Measurements from ENCODE around the gene TIMM22.

Gene TIMM22

DNA sequence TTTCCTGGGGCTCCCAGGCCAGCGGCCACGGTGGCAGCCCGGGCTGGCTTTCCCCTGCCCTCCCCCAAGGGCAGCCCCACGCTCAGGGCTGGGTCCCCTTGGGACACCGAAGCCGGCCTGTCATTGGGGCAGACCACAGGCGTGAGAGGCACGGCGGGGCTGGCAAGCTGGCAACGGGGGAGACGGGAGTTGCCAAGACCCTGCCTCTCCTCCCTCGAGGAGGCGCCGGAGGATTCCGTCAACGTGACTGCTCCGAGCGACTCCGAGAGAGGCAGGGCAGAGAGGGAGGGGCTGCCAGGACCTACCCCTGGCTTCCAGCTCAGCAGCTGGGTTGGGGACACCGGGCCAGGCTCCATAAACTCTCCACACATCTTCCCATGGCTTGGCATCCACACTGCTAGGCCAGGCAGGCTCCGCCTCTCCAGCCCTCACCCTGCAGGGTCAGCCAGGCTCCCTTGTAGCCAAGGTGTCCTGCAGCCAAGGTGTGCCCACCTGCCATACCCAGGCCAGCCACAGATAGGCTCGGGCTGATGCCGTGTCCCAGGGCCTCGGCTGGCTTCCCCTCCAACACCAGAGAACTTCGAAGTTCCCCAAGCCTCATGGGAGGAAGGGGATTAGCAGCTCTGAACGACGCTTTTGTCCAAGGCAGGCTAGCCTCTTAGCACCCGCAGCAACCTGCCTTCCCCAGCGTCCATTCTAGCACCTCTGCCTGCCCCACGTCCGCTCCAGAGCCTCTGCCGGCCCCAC, 25.5 kb downstream of the TIMM22 start:
- DNase-seq (ENCODE audit: low spot score), result no peak

DNA sequence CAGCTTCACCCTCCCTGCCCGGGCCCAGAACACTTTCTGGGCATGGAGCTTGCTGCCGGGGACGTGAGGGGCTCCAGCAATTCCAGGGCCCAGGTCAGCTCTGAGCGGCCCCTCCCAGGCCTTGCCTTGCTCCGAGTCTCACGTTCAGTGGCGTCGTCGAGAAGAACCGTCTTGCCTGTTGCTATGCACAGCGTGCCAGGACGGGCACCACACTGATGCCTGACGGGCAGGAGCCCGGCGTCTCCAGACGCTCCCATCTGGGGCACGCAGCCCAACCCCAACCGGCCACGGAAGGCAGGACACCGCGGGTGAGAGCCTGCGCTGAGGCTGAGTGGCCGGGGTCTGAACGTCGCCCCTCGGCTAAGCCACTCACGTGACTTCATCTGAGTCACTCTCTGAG, 27.1 kb downstream of the TIMM22 start:
- DNase-seq (ENCODE audit: low spot score), result no peak

DNA sequence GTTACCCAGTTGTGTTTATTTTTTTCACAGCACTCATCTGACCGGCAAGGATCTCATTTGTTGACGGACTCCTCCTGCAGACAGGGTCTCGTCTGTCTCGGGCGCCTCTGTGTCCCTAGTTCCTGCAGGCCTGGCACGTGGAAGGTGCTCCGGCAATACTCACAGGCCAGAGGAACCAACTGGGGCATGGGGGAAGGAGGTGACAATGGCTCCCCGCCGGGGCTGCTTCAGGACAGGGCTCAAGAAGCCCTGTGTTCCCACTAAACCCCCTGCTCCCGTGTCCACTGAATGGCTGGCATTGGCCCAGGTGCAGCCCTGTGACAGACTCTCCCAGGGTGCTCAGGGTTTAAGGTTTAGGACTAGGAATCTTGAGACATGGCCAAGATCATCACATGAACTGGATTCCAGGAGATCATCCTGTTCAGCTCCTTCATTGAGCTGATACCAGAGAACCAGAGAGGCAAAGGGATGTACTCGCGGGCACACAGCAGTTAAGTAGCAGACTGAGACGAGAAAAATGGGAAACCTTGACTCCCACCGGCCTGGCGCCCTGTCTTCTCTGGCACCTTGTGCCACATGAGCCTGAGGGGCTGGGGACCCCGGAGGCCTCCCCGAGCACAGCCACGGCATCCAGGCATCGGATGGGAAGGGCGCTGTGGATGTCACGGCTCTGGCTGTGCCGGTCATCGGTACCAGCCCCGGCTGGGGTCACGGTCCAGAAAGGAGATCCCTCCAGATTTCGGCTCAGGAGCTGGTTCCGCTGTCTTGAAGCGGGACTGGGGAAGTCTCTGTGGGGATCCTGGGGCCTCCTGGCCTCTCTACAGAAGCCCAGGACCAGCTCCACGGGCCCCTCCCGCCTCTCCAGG, 29.0 kb downstream of the TIMM22 start:
- no peak for DNase-seq (ENCODE audit: low spot score)

DNA sequence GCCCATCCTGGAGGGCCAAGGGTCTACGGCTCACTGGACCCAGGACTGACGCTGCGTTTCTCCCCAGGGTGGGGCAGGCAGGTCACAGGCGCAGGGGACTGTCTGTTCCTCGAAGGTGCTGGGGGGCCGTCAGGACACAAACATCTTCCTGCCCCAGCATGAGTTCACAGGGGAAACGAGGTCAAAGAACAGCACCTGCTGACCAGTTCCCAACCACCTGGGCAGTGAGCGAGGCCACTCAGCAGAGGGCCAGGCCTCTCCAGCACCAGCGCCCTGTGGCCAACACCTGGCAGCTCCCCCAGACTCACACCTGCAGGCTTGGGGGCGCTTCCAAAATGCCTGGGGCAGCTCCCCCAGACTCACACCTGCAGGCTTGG, 29.7 kb downstream of the TIMM22 start:
- no peak for DNase-seq (ENCODE audit: low spot score)

DNA sequence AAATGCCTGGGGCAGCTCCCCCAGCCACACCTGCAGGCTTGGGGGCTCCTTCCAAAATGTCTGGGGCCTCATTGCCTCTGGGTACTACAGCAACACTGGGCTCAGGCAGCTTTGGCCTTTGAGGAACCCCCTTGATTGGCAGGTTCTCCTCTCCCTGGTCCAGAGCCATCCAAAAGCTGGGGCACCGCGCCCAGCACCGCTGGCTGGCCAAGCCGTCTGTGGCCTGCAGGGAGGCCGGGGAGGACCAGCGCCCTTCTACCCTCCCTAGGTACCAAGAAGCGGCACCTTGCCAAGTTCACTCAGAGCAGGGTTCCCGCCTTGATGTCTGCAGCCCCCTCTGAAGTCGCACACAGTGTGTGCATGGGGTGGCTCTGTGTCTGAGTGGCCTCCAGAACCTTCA, 30.1 kb downstream of the TIMM22 start:
- DNase-seq (ENCODE audit: low spot score), result no peak

DNA sequence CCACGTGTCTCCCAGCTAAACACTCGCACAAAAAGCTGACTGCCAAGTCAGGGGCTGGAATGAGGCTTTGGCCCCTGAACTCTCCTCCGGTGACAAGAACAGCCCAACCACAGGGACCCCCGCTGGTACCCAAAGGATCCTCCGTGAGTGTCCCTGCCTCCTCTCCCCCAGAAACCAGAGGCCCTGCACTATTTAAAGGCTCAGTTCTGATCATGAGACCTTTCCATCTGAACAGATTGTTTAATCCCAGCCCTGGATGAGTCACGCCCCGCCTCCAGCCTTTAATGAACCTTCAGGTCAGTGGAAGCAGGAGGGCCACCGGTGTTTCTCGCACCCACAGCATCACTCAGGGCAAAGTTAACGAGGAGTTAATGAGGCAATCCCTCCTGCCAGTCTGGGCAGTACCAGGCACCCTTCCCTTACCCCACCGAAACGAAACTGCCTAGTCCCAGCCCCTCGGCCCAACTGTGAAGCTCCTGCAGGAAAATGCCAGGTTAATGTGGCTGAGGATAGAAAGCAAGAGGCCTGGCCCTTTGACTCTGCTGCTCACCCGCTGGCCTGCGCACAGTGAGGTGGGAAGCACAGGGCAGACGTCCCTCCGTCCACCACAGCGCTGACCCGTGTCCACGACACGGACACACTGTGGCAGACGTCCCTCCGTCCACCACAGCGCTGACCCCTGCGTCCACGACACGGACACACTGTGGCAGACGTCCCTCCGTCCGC, 32.4 kb downstream of the TIMM22 start:
- DNase-seq (ENCODE audit: low spot score), result no peak

DNA sequence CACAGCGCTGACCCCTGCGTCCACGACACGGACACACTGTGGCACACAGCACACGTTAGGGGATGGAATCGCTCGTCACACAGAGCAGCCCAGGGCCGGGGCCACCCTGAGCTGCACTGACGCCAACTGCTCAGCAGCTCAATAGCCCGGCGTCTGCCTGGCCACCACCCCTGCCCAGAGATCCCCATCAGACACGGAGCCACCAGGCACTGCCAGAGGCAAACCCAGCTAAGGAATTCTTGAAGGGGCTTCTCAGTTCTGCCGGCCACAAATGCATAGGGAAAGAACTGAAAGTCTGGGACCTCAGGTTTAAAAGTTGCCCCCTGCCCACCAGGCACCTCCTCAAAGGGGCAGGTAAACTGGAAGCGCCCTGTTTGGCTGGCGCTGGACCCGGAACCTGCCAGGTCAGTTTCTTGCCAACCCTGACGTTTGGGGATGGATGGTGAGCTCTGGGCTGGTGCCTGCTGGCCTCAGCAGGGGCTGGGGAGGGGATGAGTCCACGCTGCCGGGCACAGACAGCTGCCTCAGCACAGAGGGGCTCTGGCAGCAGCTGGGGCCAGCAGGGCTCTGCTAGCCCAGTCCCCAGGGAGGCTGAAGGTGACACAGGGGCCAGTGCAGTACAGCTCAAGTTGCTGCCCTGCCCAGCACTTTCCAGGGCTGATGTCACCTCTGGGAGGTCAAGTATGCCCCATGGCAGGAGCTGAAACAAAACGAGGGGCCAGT, 33.2 kb downstream of the TIMM22 start:
- no peak for DNase-seq (ENCODE audit: low spot score)

DNA sequence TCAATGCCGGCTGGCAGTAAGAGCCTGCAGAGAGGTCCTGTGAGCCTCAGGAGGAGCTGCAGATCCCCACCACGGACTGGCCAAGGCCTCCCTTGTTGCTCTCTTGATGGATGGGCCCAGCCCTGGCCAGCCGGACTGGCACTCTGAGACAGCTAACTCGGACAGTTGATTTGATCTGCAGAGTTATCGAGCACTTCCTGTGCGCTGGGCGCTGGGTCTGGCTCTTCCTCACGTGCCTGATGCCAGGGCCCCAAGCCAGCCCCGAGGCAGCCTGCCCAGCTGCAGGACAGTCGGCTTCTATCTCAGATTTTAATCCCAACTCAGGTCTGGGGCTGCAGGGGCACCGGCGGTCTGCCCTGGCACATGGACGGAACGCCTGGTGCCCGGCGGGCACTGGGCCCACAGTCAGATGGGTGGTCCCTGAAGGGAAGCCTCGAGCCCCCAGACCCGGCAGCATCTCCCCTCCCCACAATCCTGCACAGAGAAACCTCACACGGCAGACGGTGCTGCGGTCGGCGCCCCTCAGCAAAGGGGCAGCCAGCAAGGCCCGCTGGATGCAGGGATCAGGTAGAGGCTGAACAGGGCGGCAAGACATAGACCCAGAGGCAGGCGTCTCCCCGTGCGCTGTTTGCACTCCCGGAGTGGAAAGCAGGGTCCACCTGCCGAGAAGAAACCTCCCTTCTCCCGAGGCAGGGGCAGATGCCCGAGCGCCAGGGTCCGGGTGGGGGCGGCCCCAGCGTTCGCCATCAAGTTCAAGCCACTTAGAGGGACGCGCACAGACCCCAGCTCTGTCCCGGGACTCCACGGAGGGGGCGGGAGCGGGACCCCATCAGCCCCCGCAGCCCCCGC, 34.0 kb downstream of the TIMM22 start:
- DNase-seq (ENCODE audit: low spot score), result no peak

DNA sequence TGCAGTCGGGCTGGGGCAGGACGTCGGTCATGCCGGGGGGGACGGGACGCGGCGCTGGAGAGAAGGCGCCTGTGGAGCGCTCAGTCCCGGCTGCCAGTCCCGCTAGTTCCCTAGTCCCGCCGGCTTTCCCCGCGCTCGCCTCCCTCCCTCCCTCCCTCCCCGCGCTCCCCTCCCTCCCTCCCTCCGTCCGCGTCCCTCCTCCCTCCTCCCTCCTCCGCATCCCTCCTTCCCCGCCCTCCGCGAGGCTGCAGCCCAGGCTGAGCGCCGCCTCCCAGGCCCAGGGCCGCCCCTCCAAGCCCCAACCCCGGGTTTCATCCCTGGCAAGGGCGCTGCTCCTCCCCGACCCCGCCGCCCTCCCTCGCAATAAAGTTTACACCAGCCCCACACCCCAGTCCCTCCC, 34.8 kb downstream of the TIMM22 start:
- no peak for DNase-seq (ENCODE audit: low spot score)

DNA sequence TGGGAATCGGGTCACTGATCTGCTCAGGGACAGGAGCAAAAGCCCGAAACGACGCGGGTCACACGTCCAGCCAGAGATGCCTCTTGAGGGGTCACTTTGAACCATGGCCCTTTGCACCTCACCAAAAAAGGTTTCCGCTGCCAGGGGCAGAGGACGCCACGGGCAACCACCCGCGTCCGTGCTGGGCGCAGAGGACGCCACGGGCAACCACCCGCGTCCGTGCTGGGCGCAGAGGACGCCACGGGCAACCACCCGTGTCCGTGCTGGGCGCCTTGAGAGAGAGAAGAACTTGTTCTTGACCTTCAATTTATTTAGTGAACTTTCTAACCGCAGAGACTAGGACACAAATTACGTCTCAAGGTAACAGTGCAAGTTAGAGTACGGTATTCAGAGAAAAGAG, 35.5 kb downstream of the TIMM22 start:
- DNase-seq (ENCODE audit: low spot score), result no peak

DNA sequence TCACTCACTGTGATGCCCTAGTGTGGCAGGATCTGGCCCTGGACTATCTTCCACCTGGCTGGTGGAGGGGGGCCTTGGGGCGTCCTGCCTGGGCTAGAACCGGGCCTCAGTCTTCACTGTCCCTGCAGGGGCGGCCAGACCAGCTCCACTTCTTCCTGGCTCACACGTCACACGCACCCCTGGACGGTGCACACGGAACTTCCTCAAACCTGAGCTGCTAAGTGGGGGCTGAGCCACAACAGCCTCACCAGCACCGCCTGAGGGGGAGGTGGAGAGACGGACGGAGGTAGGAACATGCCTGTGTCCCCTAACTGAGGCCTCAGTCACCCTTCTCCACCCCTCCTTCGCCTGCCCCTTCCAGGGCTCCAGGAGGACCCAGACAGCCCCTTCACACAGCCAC, 36.6 kb downstream of the TIMM22 start:
- no peak for DNase-seq (ENCODE audit: low spot score)

DNA sequence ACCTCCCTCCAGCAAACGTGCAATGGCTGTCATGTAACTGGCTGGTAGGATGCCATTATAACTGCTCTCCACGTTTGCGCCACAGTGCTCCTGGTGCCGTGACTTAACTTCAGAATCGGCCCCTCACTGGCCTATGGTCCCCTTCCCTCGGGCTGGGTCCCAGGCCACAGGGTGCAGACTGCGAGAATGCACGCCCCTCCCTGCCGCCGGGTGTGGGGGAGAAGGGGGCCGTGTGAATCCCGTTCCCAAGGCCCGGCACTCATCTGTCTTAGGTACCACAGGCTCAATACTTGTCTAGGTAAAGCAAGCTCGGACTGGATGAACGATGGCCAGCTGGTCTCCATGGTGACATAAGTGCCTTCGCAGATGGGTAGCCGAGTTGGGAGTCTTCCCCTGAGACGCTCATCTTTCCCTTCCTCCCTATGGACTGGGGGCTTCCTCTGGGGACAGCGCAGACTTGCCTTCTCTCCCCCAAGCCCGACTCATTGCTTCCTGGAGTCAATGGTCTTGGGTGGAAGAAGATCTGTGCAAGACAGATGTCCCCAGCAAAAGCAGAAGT, 37.8 kb downstream of the TIMM22 start:
- DNase-seq (ENCODE audit: low spot score), result no peak

DNA sequence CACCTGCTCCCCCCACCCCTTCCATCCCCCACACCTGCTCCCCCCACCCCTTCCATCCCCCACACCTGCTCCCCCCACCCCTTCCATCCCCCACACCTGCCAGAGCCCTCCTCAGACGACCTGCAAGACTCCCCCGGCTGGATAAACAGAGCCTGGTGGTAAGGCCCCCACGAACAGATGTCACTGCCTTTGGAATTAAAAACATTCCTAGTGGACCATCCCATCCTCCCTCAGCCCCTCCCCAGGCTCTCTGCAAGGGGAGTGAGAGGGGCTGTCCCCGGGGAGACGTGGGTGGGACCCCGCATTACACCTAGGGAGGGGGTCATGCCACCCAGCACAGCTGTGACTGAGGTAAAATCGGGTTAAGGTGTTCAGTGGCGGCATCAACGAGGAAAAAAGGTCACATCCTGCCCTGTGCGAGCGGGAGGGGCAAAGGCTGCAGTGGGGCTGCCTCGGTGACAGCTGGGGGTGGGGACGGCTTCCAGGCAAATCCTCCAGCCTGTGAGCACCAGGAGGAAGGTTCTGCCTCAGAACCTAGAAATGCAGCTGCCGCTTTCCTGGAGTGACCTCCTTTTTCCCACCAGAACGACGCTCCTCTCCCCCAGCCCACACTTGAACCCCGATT, 38.7 kb downstream of the TIMM22 start:
- DNase-seq (ENCODE audit: low spot score), result no peak

DNA sequence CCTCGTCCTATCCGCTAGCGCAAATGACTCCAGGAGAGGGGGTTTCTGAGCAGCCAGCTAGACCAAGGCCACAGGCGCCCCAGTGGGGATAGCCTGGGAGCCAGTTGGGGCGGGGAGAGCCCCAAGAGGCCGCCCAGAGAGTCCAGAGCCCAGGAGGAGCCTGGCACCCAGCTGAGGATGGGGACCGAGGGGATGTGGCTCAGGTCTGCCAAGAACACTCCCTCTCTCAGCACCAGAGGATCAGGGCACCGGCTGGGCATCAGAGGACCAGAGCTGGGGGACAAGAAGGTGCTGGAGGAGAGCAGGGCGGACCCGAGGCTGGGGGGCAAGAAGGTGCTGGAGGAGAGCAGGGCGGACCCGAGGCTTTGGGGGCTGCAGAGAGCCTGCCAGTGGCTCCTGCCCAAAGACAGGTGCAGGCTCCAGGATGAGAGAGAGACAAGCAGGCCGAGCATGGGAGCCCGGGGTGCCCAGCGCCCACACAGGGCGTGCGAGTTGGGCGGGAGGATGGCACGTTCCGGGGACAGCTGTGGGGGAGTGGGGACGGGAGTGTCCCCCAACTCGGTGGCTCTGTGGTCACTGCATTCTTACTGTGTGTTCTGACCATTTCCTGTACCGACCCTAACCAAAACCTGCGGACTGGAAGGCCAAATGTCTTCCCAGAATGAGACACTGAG, 39.4 kb downstream of the TIMM22 start:
- no peak for DNase-seq (ENCODE audit: low spot score)

DNA sequence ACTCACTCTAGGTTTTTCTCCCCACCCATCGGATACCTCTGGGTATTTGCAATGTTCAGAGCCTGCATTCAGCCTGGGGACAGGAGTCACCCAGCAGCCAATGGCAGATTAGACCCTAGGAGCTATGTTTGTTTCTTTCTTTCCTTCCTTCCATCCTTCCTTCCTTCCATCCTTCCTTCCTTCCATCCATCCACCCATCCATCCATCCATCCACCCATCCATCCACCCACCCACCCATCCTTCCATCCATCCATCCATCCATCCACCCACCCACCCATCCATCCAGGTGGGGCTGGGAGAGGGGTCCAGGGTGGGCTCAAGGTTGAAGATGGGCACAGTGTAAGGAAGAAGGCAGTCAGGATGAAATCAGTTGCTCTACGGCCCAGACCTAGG, 39.9 kb downstream of the TIMM22 start:
- DNase-seq (ENCODE audit: low spot score), result no peak

DNA sequence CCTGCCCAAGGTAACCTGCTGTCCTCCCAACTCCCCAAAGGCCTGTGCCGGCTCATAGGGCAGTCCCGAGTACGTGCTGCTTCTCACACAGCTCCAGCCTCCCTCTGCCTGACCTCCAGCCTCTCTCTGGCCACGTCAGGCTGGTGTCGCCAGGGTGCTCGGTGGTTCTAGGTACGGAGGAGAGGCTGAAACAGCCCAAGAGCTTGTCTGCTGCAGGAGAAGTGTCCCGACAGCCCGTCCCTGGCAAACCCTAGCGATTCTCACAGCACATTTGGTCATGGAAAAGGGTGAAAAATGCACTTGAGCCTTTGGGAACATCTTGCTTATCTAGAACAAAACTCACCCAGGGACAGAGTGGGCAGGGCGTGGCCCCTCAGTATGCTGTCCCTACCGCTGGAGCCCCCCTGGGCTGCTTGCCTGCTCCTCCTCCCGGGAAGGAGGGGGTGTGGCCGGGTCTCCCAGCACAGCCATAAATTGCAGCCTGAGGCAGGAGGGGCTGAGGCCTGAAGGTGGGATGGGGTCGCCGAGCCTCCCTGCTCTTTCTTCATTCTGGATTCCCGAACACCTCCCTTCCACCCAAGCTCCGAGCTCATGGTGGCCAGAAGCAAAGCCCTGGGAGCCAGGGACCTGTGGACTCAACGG, 40.4 kb downstream of the TIMM22 start:
- DNase-seq (ENCODE audit: low spot score), result no peak

DNA sequence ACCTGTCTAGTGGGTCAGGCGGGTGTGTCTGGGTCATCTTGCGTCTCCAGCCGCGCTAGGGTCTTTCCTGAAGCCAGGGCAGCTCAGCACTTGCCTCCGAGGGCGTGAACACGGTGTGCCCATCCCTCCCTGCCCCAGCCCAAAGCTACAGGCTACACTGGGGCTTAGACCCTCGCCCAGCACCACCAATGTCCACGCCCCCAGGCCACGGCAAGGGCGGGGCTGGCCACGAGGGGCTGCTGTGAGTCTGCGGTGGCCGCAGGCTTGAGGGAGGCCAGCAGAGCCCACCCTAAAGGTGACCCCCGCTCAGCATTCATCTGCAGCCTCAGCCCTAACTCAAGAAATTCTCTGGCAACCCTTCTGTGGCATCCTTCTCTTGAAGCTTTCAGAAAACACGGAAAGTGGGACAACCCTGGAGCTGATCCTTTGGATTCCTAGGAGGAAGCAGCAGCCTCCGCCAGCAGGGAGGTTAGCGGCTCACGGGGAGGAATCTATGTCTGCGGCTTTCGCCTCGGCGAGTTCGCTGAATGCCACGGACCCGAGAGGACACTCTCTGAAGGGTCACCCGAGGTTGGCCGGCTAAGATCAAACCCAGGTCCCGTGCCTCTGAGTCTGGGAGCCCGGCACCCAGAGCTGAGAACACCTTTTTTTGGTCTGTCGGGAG, 41.7 kb downstream of the TIMM22 start:
- no peak for DNase-seq (ENCODE audit: low spot score)

DNA sequence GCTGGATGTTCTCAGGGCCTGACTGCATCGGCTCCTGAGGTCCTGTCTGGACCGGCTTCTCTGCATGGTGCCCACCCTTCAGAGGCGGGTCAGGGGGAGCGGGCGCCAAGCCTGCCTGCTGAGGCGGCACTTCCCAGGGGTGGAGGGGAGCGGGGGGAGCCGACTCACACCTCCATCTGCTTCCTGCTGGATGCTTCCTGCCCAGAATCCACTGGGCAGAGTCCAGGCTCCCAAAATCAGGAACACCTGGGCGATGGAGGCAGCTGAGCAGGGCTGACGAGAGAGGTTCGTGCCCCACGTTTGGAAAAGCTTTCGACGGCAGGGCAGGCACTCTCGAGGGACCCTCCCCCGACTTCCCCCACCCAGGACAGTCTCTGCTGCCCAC, 42.2 kb downstream of the TIMM22 start:
- no peak for DNase-seq (ENCODE audit: low spot score)

Measured in SW480 (cell line).